HL-60 (cell line): ENCODE measurements around the gene SERPINB11.

Experiments used
- DNase-seq, 2 experiments: peaks; one replicate each; pipeline ENCODE4 v3.0.0-alpha.2; 2010 to 2020; ENCODE audit warnings: low read depth in 1 of 2, low spot score in 1 of 2
- H3K27ac ChIP-seq: fragments of 250-450 bp; sonication (Bioruptor Pico); replicated peaks from 2 replicates; pipeline ENCODE4 v1.5.1; 2020; ENCODE audit warnings: mild to moderate bottlenecking, moderate library complexity
- H3K27me3 ChIP-seq: fragments of 250-450 bp; sonication (Bioruptor Pico); 2 replicates; pipeline ENCODE4 v1.5.1; 2021; ENCODE audit warnings: mild to moderate bottlenecking, moderate library complexity; ENCODE audit not compliant: insufficient read depth, poor library complexity, severe bottlenecking
- H3K4me3 ChIP-seq: replicated peaks from 2 replicates; pipeline ENCODE4 v1.5.1; 2011; ENCODE audit warnings: mild to moderate bottlenecking, control low read depth, low read length; ENCODE audit not compliant: insufficient read depth
- CTCF ChIP-seq: IDR thresholded peaks from one replicate; pipeline ENCODE4 v1.5.1; 2011; ENCODE audit warnings: low read length, control low read depth, inconsistent platforms; ENCODE audit not compliant: insufficient read depth
- GABPA ChIP-seq: IDR thresholded peaks from 2 replicates; pipeline ENCODE4 v1.6.1; 2012; ENCODE audit warnings: low read depth
- POLR2AphosphoS5 ChIP-seq: IDR thresholded peaks from 2 replicates; pipeline ENCODE4 v1.6.1; 2012; ENCODE audit warnings: low read depth
- REST ChIP-seq: IDR thresholded peaks from 2 replicates; pipeline ENCODE4 v1.6.1; 2012; ENCODE audit warnings: low read depth; ENCODE audit not compliant: insufficient replicate concordance
- SPI1 ChIP-seq: IDR thresholded peaks from 2 replicates; pipeline ENCODE4 v1.6.1; 2012; ENCODE audit warnings: low read depth, mild to moderate bottlenecking, borderline replicate concordance

SERPINB11 gene

GRCh38 chr18:63676526-63677323 is 26.0 kb upstream of the SERPINB11 start:
- H3K27ac ChIP-seq = peak overlapping the region; percentile 34
- TF ChIP-seq POLR2AphosphoS5 (no peak), CTCF (peak; percentile 76), GABPA (no peak), REST (no peak)
- no peaks in the 10 kb centered on the region for H3K27me3 ChIP-seq
- no peak overlapping the region for H3K4me3 ChIP-seq
- DNase-seq = peak in 1 of 2 experiments; percentile 70

- Histone ChIP-seq H3K4me3 (no peak overlapping the region), H3K27me3 (no peaks in the 10 kb centered on the region), H3K27ac (peak overlapping the region; percentile 25)
- TF ChIP-seq REST = no peak
- no peak for TF ChIP-seq GABPA
- TF ChIP-seq SPI1 = no peak
- TF ChIP-seq POLR2AphosphoS5 = no peak
- no peak for TF ChIP-seq CTCF
- peak; percentile 68 for DNase-seq
Measured at GRCh38 chr18:63677500-63678225, 25.1 kb upstream of the SERPINB11 start.

DNA sequence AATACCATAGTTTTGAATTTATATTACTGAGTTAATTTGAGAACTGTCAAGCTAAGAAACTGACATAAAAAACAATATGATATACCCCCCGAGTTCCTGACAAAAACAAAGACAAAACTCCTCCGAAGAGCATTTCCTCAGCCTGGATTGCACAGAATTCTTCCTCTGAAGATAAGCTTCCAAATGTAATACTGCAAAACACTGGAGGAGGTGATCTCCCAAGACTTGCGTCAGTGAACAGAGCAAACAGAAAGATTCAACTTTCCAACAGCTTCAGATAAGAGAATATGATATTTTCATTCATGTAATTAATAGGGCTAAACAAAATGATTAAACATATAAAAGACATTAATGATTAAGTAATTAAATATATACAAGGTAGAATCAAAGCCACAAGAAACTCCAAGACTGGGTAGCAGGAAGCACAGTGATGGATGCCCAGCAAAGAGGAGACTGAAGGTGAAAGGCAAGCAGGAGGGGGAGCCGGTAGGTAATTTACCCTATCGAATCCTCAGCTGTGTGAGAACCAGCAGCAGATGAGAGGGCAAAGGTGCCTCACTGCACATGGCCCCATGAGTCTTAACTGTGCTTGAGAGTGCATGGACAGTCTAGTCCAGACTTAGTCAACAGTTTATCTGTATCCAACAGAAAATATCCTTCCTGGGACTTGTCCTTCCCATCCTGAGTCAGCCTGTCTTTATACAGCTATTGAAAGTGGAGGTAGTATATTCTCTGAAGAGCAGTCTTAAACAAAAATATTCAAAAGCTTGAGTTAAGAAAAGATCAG is 22.7 kb upstream of the SERPINB11 start:
- Histone ChIP-seq H3K27ac (no peak overlapping the region), H3K4me3 (no peak overlapping the region), H3K27me3 (no peaks in the 10 kb centered on the region)
- TF ChIP-seq GABPA = no peak
- TF ChIP-seq SPI1 = no peak
- TF ChIP-seq POLR2AphosphoS5 = no peak
- TF ChIP-seq REST = no peak
- DNase-seq = no peak
